Kidney epithelial cell (primary cell): ENCODE measurements around the gene PRKG1. TPM values are rescaled to one million over a fixed set of nuclear protein-coding genes. Genes with fewer than 3 reads are reported as not detected.

Source experiments
- DNase-seq: peaks from one replicate; pipeline ENCODE4 v3.0.0-alpha.2; 2010; ENCODE audit warnings: low read depth
- H3K27me3 ChIP-seq: 2 replicates; pipeline ENCODE4 v1.6.0; 2011; ENCODE audit warnings: low read length; ENCODE audit not compliant: control insufficient read depth, insufficient read depth
- H3K36me3 ChIP-seq: 2 replicates; pipeline ENCODE4 v1.5.1; 2011; ENCODE audit warnings: low read length; ENCODE audit not compliant: control insufficient read depth, insufficient read depth
- H3K4me3 ChIP-seq: 2 replicates; pipeline ENCODE4 v1.5.1; 2011; ENCODE audit warnings: low read depth, mild to moderate bottlenecking, control low read depth, low read length
- total RNA-seq: library from RNA; depleted of rRNA; stranded (reverse); fragments of >200 nt; gene quantifications from 2 replicates; pipeline ENCODE4 v1.2.3, GENCODE V29; 2015
- TF ChIP-seq, protein P1 (sequence below): IDR thresholded peaks from 2 replicates; pipeline ENCODE4 v1.5.1; 2011; ENCODE audit warnings: mild to moderate bottlenecking, moderate library complexity, low read length, control low read depth, inconsistent platforms; ENCODE audit not compliant: insufficient read depth, poor library complexity, severe bottlenecking

PRKG1 gene
- total RNA-seq, 1 donor from 2014 or later, result 1.3 TPM

DNA sequence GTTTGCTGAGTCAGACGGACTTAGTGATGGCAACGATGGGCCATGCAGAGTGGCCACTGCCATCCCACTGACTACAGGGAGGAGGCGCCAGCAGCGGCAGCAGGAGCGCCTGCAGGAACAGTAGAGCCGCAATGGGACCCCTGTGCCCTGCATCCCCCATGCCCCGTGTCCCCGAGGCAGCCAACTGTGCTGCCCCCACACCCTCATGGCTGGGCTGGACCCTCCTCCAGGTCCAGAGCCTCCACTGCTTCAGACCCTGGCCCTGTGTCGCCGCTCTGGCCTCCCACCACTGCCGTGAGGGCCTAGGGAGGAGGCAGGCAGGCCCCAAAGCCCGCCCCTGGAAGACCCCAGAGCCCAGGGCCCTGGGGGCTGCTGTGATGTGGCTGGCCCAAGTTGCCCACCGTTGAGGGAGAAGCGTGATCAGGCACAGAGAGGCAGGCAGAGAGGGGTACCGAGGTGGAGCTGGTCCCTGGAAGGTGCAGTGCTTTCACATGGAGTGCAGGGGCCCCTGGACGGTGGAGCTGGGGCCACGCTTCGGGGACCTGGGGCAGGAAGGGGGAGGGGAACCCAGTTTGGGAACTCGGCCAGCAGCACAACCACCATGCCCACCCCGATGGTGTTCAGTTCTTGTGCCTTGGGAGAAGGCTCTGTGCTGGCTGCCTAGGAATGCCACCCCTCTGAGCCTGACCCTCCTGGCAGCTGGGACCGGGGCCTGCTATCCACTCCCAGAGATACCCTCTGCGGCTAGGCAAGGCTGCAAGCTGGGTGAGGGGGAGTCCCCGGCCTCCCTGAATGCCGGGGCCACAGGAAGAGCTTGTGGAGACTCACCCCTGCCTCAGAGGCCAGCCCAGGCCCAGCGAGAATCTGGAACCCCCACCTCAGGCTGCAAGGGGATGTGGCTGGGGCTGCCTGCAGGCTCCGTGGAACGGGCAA is 1272.4 kb downstream of the PRKG1 start:
- Histone ChIP-seq H3K4me3 (no peak overlapping the region), H3K27me3 (no peaks in the 10 kb centered on the region), H3K36me3 (no peaks in the 10 kb centered on the region)
- DNase-seq, result no peak
- TF ChIP-seq, protein P1, sequence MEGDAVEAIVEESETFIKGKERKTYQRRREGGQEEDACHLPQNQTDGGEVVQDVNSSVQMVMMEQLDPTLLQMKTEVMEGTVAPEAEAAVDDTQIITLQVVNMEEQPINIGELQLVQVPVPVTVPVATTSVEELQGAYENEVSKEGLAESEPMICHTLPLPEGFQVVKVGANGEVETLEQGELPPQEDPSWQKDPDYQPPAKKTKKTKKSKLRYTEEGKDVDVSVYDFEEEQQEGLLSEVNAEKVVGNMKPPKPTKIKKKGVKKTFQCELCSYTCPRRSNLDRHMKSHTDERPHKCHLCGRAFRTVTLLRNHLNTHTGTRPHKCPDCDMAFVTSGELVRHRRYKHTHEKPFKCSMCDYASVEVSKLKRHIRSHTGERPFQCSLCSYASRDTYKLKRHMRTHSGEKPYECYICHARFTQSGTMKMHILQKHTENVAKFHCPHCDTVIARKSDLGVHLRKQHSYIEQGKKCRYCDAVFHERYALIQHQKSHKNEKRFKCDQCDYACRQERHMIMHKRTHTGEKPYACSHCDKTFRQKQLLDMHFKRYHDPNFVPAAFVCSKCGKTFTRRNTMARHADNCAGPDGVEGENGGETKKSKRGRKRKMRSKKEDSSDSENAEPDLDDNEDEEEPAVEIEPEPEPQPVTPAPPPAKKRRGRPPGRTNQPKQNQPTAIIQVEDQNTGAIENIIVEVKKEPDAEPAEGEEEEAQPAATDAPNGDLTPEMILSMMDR, result no peak

DNA sequence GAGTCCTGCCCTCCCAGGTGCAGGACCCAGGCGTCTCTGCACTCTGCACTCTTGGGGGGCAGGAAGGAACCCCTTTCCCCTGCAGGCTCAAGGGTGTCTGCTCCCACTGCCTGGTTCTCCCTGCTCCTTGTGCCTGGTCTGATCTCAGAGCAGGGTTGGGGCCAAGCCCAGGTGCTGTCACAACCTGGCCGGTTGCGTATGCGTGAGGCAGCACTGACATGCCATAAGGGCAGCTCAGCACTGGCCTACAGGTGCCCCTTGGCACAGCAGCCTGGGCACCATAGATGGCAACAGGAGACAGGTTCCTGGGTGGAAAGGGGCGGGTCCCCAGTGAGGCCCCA is 1273.0 kb downstream of the PRKG1 start:
- no peaks in the 10 kb centered on the region for H3K36me3 ChIP-seq
- no peak overlapping the region for H3K4me3 ChIP-seq
- no peaks in the 10 kb centered on the region for H3K27me3 ChIP-seq
- DNase-seq, result no peak
- TF ChIP-seq, protein P1, result no peak

Other genes starting within 250 kb of the PRKG1 start
- not detected in 2 replicates for gene A1CF, start 188.9 kb upstream of the PRKG1 start, total RNA-seq